Stomach smooth muscle (tissue), 2 donors: ENCODE results near the gene CWH43.
"Not testable (repeated sequence)": the region's sequence is repeated elsewhere in the genome, so short reads cannot be mapped to it uniquely, and the experiment has no call there.

ENCODE experiments used
- H3K27ac ChIP-seq: one replicate; pipeline ENCODE4 v1.7.0; 2013; ENCODE audit warnings: mild to moderate bottlenecking, low read length, inconsistent platforms
- H3K27me3 ChIP-seq, 2 donors: one replicate each; pipeline ENCODE4 v1.7.0; 2013; ENCODE audit warnings: low read length in 2 of 2; ENCODE audit not compliant: insufficient read depth in 2 of 2, control insufficient read depth in 1 of 2
- H3K36me3 ChIP-seq, 2 donors: one replicate each; pipeline ENCODE4 v1.7.0; 2013; ENCODE audit warnings: low read length in 2 of 2; ENCODE audit not compliant: control insufficient read depth in 2 of 2, insufficient read depth in 2 of 2
- H3K4me1 ChIP-seq: one replicate; pipeline ENCODE4 v1.7.0; 2013; ENCODE audit warnings: low read length; ENCODE audit not compliant: control insufficient read depth, insufficient read depth
- H3K4me3 ChIP-seq, 2 donors: one replicate each; pipeline ENCODE4 v1.7.0; 2013; ENCODE audit warnings: low read length in 2 of 2
- H3K9ac ChIP-seq, 2 donors: one replicate each; pipeline ENCODE4 v1.7.0; 2013; ENCODE audit warnings: low read length in 2 of 2, mild to moderate bottlenecking in 1 of 2
- H3K9me3 ChIP-seq, 2 donors: one replicate each; pipeline ENCODE4 v1.7.0; 2013; ENCODE audit warnings: low read length in 2 of 2; ENCODE audit not compliant: control insufficient read depth in 2 of 2
- donor health status: healthy.
- donor health status: Pancreatic carcinoma.

CWH43 gene

GRCh38 chr4:49109567-49110166 lies 123.6 kb downstream of the CWH43 start:
- H3K4me1 ChIP-seq, H3K27ac ChIP-seq, H3K36me3 ChIP-seq, H3K4me3 ChIP-seq, H3K9me3 ChIP-seq, H3K27me3 ChIP-seq, H3K9ac ChIP-seq: not testable (repeated sequence)

- not testable (repeated sequence) for H3K4me3 ChIP-seq, H3K36me3 ChIP-seq, H3K9me3 ChIP-seq, H3K9ac ChIP-seq, H3K27ac ChIP-seq, H3K4me1 ChIP-seq, H3K27me3 ChIP-seq
Measured at GRCh38 chr4:49110579-49110978, 124.5 kb downstream of the CWH43 start.
